Kidney (tissue), 14 donors: Measurements from ENCODE around the gene CARD11. TPM values are rescaled to one million over a fixed set of nuclear protein-coding genes. Genes with fewer than 3 reads are reported as not detected.

ENCODE experiments used
- DNase-seq, 5 donors: peaks; one replicate each; pipeline ENCODE4 v3.0.0-alpha.2; 2013 to 2020
- FAIRE-seq: peaks from 2 replicates; lab custom pipeline; 2012; peaks lifted over from hg19 to GRCh38; lab: Jason Lieb, UNC
- H3K27ac ChIP-seq, 2 donors: one replicate each; pipeline ENCODE4 v1.7.0; 2013; ENCODE audit warnings: low read depth in 2 of 2, low read length in 2 of 2, inconsistent platforms in 1 of 2
- H3K27me3 ChIP-seq: one replicate; pipeline ENCODE4 v1.7.1; 2013; ENCODE audit warnings: low read length, inconsistent platforms; ENCODE audit not compliant: control insufficient read depth, insufficient read depth
- H3K36me3 ChIP-seq, 3 donors: one replicate each; pipeline versions ENCODE4 v1.7.0 to v1.7.1; 2013; ENCODE audit warnings: low read length in 3 of 3, control low read depth in 1 of 3, inconsistent platforms in 1 of 3; ENCODE audit not compliant: insufficient read depth in 3 of 3, control insufficient read depth in 2 of 3
- H3K4me1 ChIP-seq, 3 donors: one replicate each; pipeline versions ENCODE4 v1.7.0 to v1.7.1; 2013; ENCODE audit warnings: low read length in 3 of 3, inconsistent platforms in 1 of 3, low read depth in 1 of 3; ENCODE audit not compliant: control insufficient read depth in 2 of 3, insufficient read depth in 2 of 3
- H3K4me3 ChIP-seq, 3 donors: one replicate each; pipeline versions ENCODE4 v1.7.0 to v1.8.1; 2013; ENCODE audit warnings: low read length in 3 of 3, control low read depth in 1 of 3, inconsistent platforms in 1 of 3
- H3K9ac ChIP-seq, 3 donors: one replicate each; pipeline versions ENCODE4 v1.7.0 to v1.7.1; 2013; ENCODE audit warnings: low read length in 3 of 3, control low read depth in 1 of 3, inconsistent platforms in 1 of 3
- H3K9me3 ChIP-seq, 3 donors: one replicate each; pipeline versions ENCODE4 v1.7.0 to v1.7.1; 2013; ENCODE audit warnings: low read length in 3 of 3, control low read depth in 1 of 3, inconsistent platforms in 1 of 3; ENCODE audit not compliant: control insufficient read depth in 2 of 3, insufficient read depth in 1 of 3
- intact Hi-C: fragments of 100-400 bp; cut with DNase I; formaldehyde crosslinking; loops from one replicate; pipeline ENCODE4 v1.11.1; 2022
- polyA plus RNA-seq: library from polyadenylated mRNA; stranded (reverse); fragments of 350-450 nt; fragmentation: Illumina TruSeq; extraction: RNeasy Lipid Tissue Mini Kit (QIAGEN cat#74804); gene quantifications from one replicate; pipeline ENCODE4 v1.2.3, GENCODE V29; 2014; ENCODE audit warnings: low read depth, low replicate concordance; ENCODE audit not compliant: insufficient read depth
- total RNA-seq: library from RNA; stranded (reverse); fragmentation: NEBNext Ultra II Directional; extraction: Animal tissue kit (Norgen Biotek cat#: 25700); gene quantifications from one replicate; pipeline ENCODE4 v1.2.1, GENCODE V29; 2021
- TF ChIP-seq, protein P1 (sequence below): IDR thresholded peaks from 3 replicates; pipeline ENCODE4 v1.5.1; 2012; ENCODE audit warnings: mild to moderate bottlenecking, moderate library complexity, borderline replicate concordance; ENCODE audit not compliant: insufficient read depth; ENCODE audit errors: extremely low read depth
- donor health status: control.
- donor health status: control.
- donor health status: control.
- donor health status: control.
- donor health status: control.
- donor health status: DM: yes; HTN: yes; CAD: no.
- donor health status: Normal renal cell carcinoma (clear cell type).

CARD11 gene
- total and polyA plus RNA-seq, 2 donors from 2014 or later, result 0.22 to 9.6 TPM

DNA sequence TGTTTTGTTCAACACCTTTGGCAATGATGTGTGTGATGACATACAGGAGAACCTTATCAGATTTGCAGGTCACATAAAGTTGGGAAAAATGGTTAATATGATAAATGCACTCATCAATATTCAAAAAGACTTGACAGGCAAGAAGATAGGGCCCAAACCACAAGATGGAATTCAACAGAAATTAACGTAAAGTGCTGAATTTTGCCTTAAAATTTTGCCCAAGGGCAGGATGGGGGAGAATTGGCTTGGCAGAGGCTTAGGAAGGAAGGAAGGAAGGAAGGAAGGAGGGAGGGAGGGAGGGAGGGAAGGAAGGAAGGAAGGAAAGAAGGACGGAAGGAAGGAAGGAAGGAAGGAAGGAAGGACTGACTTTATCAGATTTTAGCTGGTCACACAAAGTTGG is 35.3 kb downstream of the CARD11 start:
- TF ChIP-seq, protein P1, sequence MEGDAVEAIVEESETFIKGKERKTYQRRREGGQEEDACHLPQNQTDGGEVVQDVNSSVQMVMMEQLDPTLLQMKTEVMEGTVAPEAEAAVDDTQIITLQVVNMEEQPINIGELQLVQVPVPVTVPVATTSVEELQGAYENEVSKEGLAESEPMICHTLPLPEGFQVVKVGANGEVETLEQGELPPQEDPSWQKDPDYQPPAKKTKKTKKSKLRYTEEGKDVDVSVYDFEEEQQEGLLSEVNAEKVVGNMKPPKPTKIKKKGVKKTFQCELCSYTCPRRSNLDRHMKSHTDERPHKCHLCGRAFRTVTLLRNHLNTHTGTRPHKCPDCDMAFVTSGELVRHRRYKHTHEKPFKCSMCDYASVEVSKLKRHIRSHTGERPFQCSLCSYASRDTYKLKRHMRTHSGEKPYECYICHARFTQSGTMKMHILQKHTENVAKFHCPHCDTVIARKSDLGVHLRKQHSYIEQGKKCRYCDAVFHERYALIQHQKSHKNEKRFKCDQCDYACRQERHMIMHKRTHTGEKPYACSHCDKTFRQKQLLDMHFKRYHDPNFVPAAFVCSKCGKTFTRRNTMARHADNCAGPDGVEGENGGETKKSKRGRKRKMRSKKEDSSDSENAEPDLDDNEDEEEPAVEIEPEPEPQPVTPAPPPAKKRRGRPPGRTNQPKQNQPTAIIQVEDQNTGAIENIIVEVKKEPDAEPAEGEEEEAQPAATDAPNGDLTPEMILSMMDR, result no peak
- FAIRE-seq (no peak), DNase-seq (no peak)
- Histone ChIP-seq H3K4me1 (no peaks in the 10 kb centered on the region), H3K4me3 (no peak overlapping the region), H3K27me3 (no peaks in the 10 kb centered on the region), H3K27ac (no peak overlapping the region), H3K9me3 (peaks cover 0 to 2% (median 2%) of the 10 kb centered on the region in 3 donors), H3K36me3 (no peaks in the 10 kb centered on the region), H3K9ac (no peak overlapping the region)
- intact Hi-C loops, result no loop called here

DNA sequence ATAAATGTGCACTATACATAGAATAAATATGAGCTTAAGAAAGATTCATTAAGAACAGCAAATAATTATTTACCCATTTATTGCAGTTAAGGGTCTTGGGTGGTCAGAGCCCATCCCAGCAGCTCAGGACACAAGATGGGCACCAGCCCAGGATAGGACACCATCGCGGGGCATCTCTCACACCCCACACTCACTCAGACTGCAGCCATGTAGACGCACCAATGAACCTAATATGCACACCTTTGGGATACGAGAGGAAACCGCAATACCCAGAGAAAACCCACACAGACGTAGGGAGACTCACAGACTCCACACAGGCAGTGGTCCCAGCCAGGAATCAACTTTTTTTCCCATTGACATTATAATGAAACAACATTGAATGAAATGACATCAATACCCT is 36.0 kb downstream of the CARD11 start:
- intact Hi-C loops, result no loop called here
- Histone ChIP-seq H3K27me3 (no peaks in the 10 kb centered on the region), H3K27ac (no peak overlapping the region), H3K9ac (no peak overlapping the region), H3K9me3 (no peaks in the 10 kb centered on the region), H3K4me1 (no peaks in the 10 kb centered on the region), H3K36me3 (no peaks in the 10 kb centered on the region), H3K4me3 (no peak overlapping the region)
- no peak for DNase-seq
- FAIRE-seq, result no peak
- TF ChIP-seq, protein P1, result no peak

DNA sequence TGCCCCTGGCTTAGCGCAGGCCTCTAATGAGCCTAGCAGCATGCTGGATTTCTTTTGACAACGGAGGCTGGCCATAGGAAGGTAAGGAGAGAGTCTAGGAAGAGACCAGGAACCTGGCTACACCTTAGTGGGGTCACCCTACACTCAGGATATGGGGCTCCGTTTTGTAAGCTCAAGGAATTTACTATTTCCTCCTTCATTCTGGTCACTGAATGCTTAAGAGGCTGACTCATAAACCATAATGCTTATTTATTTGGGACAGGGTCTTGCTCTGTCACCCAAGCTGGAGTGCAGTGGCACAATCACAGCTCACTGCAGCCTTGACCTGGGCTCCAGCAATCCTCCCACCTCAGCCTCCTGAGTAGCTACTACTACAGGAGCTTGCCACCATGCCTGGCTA is 38.4 kb downstream of the CARD11 start:
- H3K9ac ChIP-seq, result no peak overlapping the region
- H3K4me1 ChIP-seq, result no peaks in the 10 kb centered on the region
- intact Hi-C loops, result no loop called here
- no peaks in the 10 kb centered on the region for H3K27me3 ChIP-seq
- no peaks in the 10 kb centered on the region for H3K36me3 ChIP-seq
- H3K4me3 ChIP-seq, result no peak overlapping the region
- no peak for FAIRE-seq
- peak in 1 of 5 donors; percentile 3 for DNase-seq
- no peaks in the 10 kb centered on the region for H3K9me3 ChIP-seq
- TF ChIP-seq, protein P1, result no peak
- H3K27ac ChIP-seq, result no peak overlapping the region

DNA sequence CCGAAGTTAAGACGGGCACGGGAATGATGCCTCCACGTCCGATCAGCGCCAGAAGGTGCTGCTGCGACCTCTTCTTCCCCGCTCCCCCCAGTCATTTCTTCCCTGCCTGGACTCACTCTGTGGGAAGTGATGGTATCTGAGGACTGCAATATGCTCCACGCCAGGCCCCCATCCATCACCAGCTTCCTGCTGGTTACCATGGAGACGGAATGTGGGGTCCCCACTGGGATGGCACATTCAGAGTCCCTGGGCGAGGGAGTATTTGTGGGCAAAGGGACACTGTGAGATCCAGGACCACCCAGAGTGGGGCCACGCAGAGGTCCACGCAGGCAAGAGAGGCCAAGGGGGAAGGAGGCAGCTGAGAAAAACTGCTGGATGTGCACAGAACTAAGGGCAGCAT is 39.7 kb downstream of the CARD11 start:
- TF ChIP-seq, protein P1, result no peak
- Histone ChIP-seq H3K9ac (no peak overlapping the region), H3K4me1 (no peaks in the 10 kb centered on the region), H3K9me3 (no peaks in the 10 kb centered on the region), H3K36me3 (no peaks in the 10 kb centered on the region), H3K4me3 (no peak overlapping the region), H3K27ac (no peak overlapping the region), H3K27me3 (no peaks in the 10 kb centered on the region)
- intact Hi-C loops, result no loop called here
- FAIRE-seq (no peak), DNase-seq (peak in 1 of 5 donors; percentile 25)
